Stimulated activated CD4-positive, alpha-beta T cell treated with anti-CD3 and anti-CD28 coated beads, TNF-alpha, amount 100 ng/mL, for 48 hours (primary cell): Measurements from ENCODE around the gene OXLD1.

Experiments
- DNase-seq, 3 donors: peaks; one replicate each; pipeline ENCODE4 v3.0.0-alpha.2; 2020; ENCODE audit warnings: low read depth in 3 of 3

OXLD1 gene

GRCh38 chr17:81702934-81703746 is 36.7 kb upstream of the OXLD1 start, which contains the start of gene MRPL12:
Gene MRPL12 (plus strand): TSS chr17:81703367. CDS start chr17:81703502, 135 bp downstream.
- DNase-seq, result peak; percentile 80 to 87 (median 83)

GRCh38 chr17:81701288-81702071 is 35.1 kb upstream of the OXLD1 start:
- DNase-seq, result no peak

- no peak for DNase-seq
Observed at GRCh38 chr17:81700353-81701287, 34.2 kb upstream of the OXLD1 start.

GRCh38 chr17:81697261-81698044 is 31.0 kb upstream of the OXLD1 start:
- DNase-seq, result no peak

GRCh38 chr17:81696218-81696941 is 30.0 kb upstream of the OXLD1 start:
- DNase-seq, result no peak

GRCh38 chr17:81695801-81696200 is 29.4 kb upstream of the OXLD1 start:
- no peak for DNase-seq

- DNase-seq, result no peak
Observed at GRCh38 chr17:81695211-81695610, 28.8 kb upstream of the OXLD1 start.

- DNase-seq, result no peak
Observed at GRCh38 chr17:81694810-81695209, 28.4 kb upstream of the OXLD1 start.

- DNase-seq, result no peak
Observed at GRCh38 chr17:81693509-81694210, 27.3 kb upstream of the OXLD1 start.

GRCh38 chr17:81691608-81692007 is 25.2 kb upstream of the OXLD1 start:
- DNase-seq, result no peak

GRCh38 chr17:81691196-81691595 is 24.8 kb upstream of the OXLD1 start:
- no peak for DNase-seq

GRCh38 chr17:81690549-81690948 is 24.1 kb upstream of the OXLD1 start:
- DNase-seq, result no peak

GRCh38 chr17:81690066-81690465 is 23.7 kb upstream of the OXLD1 start:
- no peak for DNase-seq

GRCh38 chr17:81688616-81689015 is 22.2 kb upstream of the OXLD1 start:
- no peak for DNase-seq

- DNase-seq, result no peak
Observed at GRCh38 chr17:81687770-81688541, 21.6 kb upstream of the OXLD1 start.

- no peak for DNase-seq
Observed at GRCh38 chr17:81686614-81687013, 20.2 kb upstream of the OXLD1 start.

- DNase-seq, result peak in 2 of 3 donors; percentile 49 to 52
Observed at GRCh38 chr17:81685108-81685507, 18.7 kb upstream of the OXLD1 start.

- DNase-seq, result no peak
Observed at GRCh38 chr17:81684442-81684911, 18.1 kb upstream of the OXLD1 start.
